ENCODE data around the gene ATP1A3. TPM values are rescaled to one million over a fixed set of nuclear protein-coding genes. Genes with fewer than 3 reads are reported as not detected.

ATP1A3 gene
- polyA plus RNA-seq, 1 of the 3 experiments (the other 2 are of a cell fraction), result 0.77 TPM

- Histone ChIP-seq H3K27me3 (ENCODE audit: insufficient read depth) (no peaks in the 10 kb centered on the region), H3K4me1 (ENCODE audit: control insufficient read depth in 1 of 2, insufficient read depth in 2 of 2, low read depth in 1 of 2, low read length in 1 of 2) (peaks cover 6 to 10% of the 10 kb centered on the region in 2 experiments; a peak in 2 of 4 replicates), H3K9ac (peak within 1 kb of the TSS; percentile 96), H3K4me3 (ENCODE audit: low read depth in 2 of 2, low read length in 1 of 2) (peak within 1 kb of the TSS; percentile 77 to 89), H3K36me3 (replicated peaks in 1 of 2; ENCODE audit: control insufficient read depth in 1 of 2, insufficient read depth in 2 of 2, low read length in 1 of 2) (peaks cover 0 to 11% of the 10 kb centered on the region in 2 experiments), H3F3A (replicated peaks; ENCODE audit: insufficient read depth) (no peaks in the 10 kb centered on the region), H3K27ac (ENCODE audit: low read depth in 2 of 2, low read length in 1 of 2) (peak within 1 kb of the TSS; percentile 75 to 82), H3K79me2 (ENCODE audit: insufficient read depth) (no peaks in the 10 kb centered on the region), H2AFZ (ENCODE audit: low read depth) (peak within 1 kb of the TSS; percentile 90), H3K9me3 (no peaks in the 10 kb centered on the region), H4K20me1 (ENCODE audit: insufficient read depth) (0 out of 2 replicates have a peak, but pooled peaks cover 4% of the 10 kb centered on the region), H3K4me2 (peak within 1 kb of the TSS; percentile 100), H3K9me2 (no peaks in the 10 kb centered on the region)
- POLR2A ChIA-PET, result interaction anchor here (1.0 to 2.3 kb wide), 3 partner anchors 34 to 100 kb away, joined by 4 to 14 read pairs (median 10); partner anchors contain the start of gene RPS19
- CTCF ChIA-PET, result interaction anchor here (0.7 to 4.0 kb wide), 13 partner anchors 16 to 99 kb away, joined by 3 to 38 read pairs (median 3); partner anchors contain the start of gene RPS19
- 6% methylated on average over 40 of the region's 46 CpGs for WGBS (ENCODE audit: low lambda C conversion rate)
- DNase-seq, result peak; percentile 95
- TF ChIP-seq SIN3A (IDR thresholded peaks at IDR 0.05; ENCODE audit: borderline replicate concordance, low read depth, low read length), result peak; percentile 23; the same call in 1 of the 2 replicates
- TF ChIP-seq RFX5 (IDR thresholded peaks at IDR 0.05; ENCODE audit: low read length), result no peak
- peak; percentile 63 for TF ChIP-seq ELF1 (IDR thresholded peaks at IDR 0.05)
- TF ChIP-seq REST (IDR thresholded peaks at IDR 0.05; ENCODE audit: low read depth, low read length), result no peak
- TF ChIP-seq IRF3 (IDR thresholded peaks at IDR 0.05; ENCODE audit: low read depth, low read length), result no peak
- TF ChIP-seq RAD21 (IDR thresholded peaks at IDR 0.05; ENCODE audit: low read length), result no peak; the same call in 1 of the 2 replicates
- TF ChIP-seq TEAD4 (IDR thresholded peaks at IDR 0.05; ENCODE audit: borderline replicate concordance, insufficient read depth), result no peak
- peak; percentile 34 for TF ChIP-seq CTCF (IDR thresholded peaks at IDR 0.05)
- peak; percentile 51 for TF ChIP-seq GABPA (IDR thresholded peaks at IDR 0.05; ENCODE audit: low read depth)
- no peak for TF ChIP-seq RCOR1 (IDR thresholded peaks at IDR 0.05; ENCODE audit: low read length)
- TF ChIP-seq FOXM1 (IDR thresholded peaks at IDR 0.05; ENCODE audit: low read depth), result no peak
- TF ChIP-seq MEF2A (IDR thresholded peaks at IDR 0.05; ENCODE audit: borderline replicate concordance, low read depth), result no peak
- 0 out of 2 replicates have a peak, but pooled peaks have one; percentile 26 for TF ChIP-seq FOXJ3 (CRISPR knock-in tag; IDR thresholded peaks at IDR 0.05)
- no peak for TF ChIP-seq TAF1 (IDR thresholded peaks at IDR 0.05; ENCODE audit: borderline replicate concordance, low read depth, low read length)
- no peak for TF ChIP-seq PBX3 (IDR thresholded peaks at IDR 0.05)
- peak; percentile 76 for TF ChIP-seq MXI1 (IDR thresholded peaks at IDR 0.05; ENCODE audit: low read depth, low read length)
- TF ChIP-seq SMC3 (IDR thresholded peaks at IDR 0.05; ENCODE audit: low read depth, low read length), result no peak
- TF ChIP-seq GATA2 (CRISPR knock-in tag; IDR thresholded peaks at IDR 0.05), result no peak
- no peak for TF ChIP-seq RXRA (IDR thresholded peaks at IDR 0.05; ENCODE audit: borderline replicate concordance, low read depth)
- no peak for TF ChIP-seq EP300 (IDR thresholded peaks at IDR 0.05; ENCODE audit: borderline replicate concordance in 1 of 2, low read depth in 1 of 2, low read length in 1 of 2)
- TF ChIP-seq POLR2AphosphoS5 (IDR thresholded peaks at IDR 0.05; ENCODE audit: low read depth, low read length), result peak; percentile 72; the same call in 1 of the 2 replicates
- peak; percentile 17; the same call in 1 of the 2 replicates for TF ChIP-seq TCF12 (IDR thresholded peaks at IDR 0.05)
- TF ChIP-seq USF1 (IDR thresholded peaks at IDR 0.05; ENCODE audit: borderline replicate concordance, low read depth), result no peak
- TF ChIP-seq YY1 (IDR thresholded peaks at IDR 0.05; ENCODE audit: low read depth), result peak; percentile 90
Measured at GRCh38 chr19:41959056-41960053, 34.7 kb downstream of the ATP1A3 start, which contains the start of gene RABAC1. Gene RABAC1 (minus strand): TSS chr19:41959321. CDS start chr19:41959292, 29 bp downstream.

All from SK-N-SH (cell line).